Adrenal gland (tissue), 5 donors: ENCODE results near the gene OTOF.

Experiments
- CTCF ChIP-seq, 6 experiments: fragments of 450-650 bp in 4 of 6; fragments of 200-600 bp in 2 of 6; sonication (generic) in 1 of 6; IDR thresholded peaks; 1 replicate in 5 of 6; 2 replicates in 1 of 6; pipeline versions ENCODE4 v1.5.1 to v1.8.0; 2016 to 2021; ENCODE audit warnings: antibody characterized with exemption in 6 of 6, mild to moderate bottlenecking in 2 of 6, moderate library complexity in 1 of 6
- POLR2A ChIP-seq, 2 donors: fragments of 450-650 bp; IDR thresholded peaks; one replicate each; pipeline ENCODE4 v1.6.1; 2017; ENCODE audit warnings: antibody characterized with exemption in 2 of 2, mild to moderate bottlenecking in 2 of 2, moderate library complexity in 1 of 2
- donor health status: DM: no; HTN: no; CAD: no.

GRCh38 chr2:26461601-26462023, 16.3 kb downstream of the OTOF start:
- TF ChIP-seq CTCF (IDR thresholded peaks at IDR 0.05), result no peak
- TF ChIP-seq POLR2A (IDR thresholded peaks at IDR 0.05), result no peak
